Amniotic stem cell (primary cell): ENCODE measurements around the gene TSHZ2.
"Not testable (repeated sequence)": the region's sequence is repeated elsewhere in the genome, so short reads cannot be mapped to it uniquely, and the experiment has no call there.

Experiments used
- DNase-seq: peaks from one replicate; lab custom pipeline; 2025; lab: John Stamatoyannopoulos, UW

Gene TSHZ2

GRCh38 chr20:53320701-53321100 lies 348.5 kb downstream of the TSHZ2 start:
- DNase-seq: no peak

GRCh38 chr20:53321596-53321995 lies 349.4 kb downstream of the TSHZ2 start:
- no peak for DNase-seq

GRCh38 chr20:53322651-53323050 lies 350.5 kb downstream of the TSHZ2 start:
- no peak for DNase-seq

GRCh38 chr20:53323460-53323859 lies 351.3 kb downstream of the TSHZ2 start:
- DNase-seq: not testable (repeated sequence)

GRCh38 chr20:53324816-53325215 lies 352.7 kb downstream of the TSHZ2 start:
- DNase-seq: no peak

- DNase-seq: no peak
These were observed 356.8 kb downstream of the TSHZ2 start for GRCh38 chr20:53328961-53329360.

GRCh38 chr20:53329781-53330180 lies 357.6 kb downstream of the TSHZ2 start:
- DNase-seq: no peak

- no peak for DNase-seq
These were observed 358.5 kb downstream of the TSHZ2 start for GRCh38 chr20:53330601-53331140.

GRCh38 chr20:53331151-53331973 lies 359.2 kb downstream of the TSHZ2 start:
- DNase-seq: no peak

- DNase-seq: no peak
These were observed 360.1 kb downstream of the TSHZ2 start for GRCh38 chr20:53332022-53332837.

GRCh38 chr20:53334861-53335260 lies 362.7 kb downstream of the TSHZ2 start:
- DNase-seq: no peak

- no peak for DNase-seq
These were observed 363.4 kb downstream of the TSHZ2 start for GRCh38 chr20:53335555-53335954.

GRCh38 chr20:53336892-53337291 lies 364.7 kb downstream of the TSHZ2 start:
- no peak for DNase-seq

- DNase-seq: no peak
These were observed 365.4 kb downstream of the TSHZ2 start for GRCh38 chr20:53337390-53338101.

- no peak for DNase-seq
These were observed 366.6 kb downstream of the TSHZ2 start for GRCh38 chr20:53338716-53339115.

- no peak for DNase-seq
These were observed 370.3 kb downstream of the TSHZ2 start for GRCh38 chr20:53342429-53342828.

- no peak for DNase-seq
These were observed 371.3 kb downstream of the TSHZ2 start for GRCh38 chr20:53343448-53343847.

GRCh38 chr20:53344891-53345290 lies 372.7 kb downstream of the TSHZ2 start:
- DNase-seq: no peak

GRCh38 chr20:53345536-53346334 lies 373.6 kb downstream of the TSHZ2 start:
- no peak for DNase-seq

- DNase-seq: no peak
These were observed 374.1 kb downstream of the TSHZ2 start for GRCh38 chr20:53346335-53346648.

GRCh38 chr20:53349730-53350129 lies 377.6 kb downstream of the TSHZ2 start:
- no peak for DNase-seq
